NCI-H1417 (cell line): Measurements from ENCODE around the gene CBX3.
A peak's percentile ranks its signal among the peaks of the same experiment; 100 is the strongest.
"Not testable (repeated sequence)": the region's sequence is repeated elsewhere in the genome, so short reads cannot be mapped to it uniquely, and the experiment has no call there.

Experiments
- DNase-seq, 3 experiments: peaks; one replicate each; lab custom pipeline; 2025; lab: John Stamatoyannopoulos, UW

Gene CBX3

GRCh38 chr7:26201247-26202018, at the start of gene CBX3:
Gene CBX3 (plus strand): TSS chr7:26201745. CDS start chr7:26202999, 1,254 bp downstream.
- DNase-seq = peak; percentile 95 to 99 (median 98)

- peak; percentile 91 to 94 (median 93) for DNase-seq
Measured at GRCh38 chr7:26151953-26152781, 49.4 kb upstream of the CBX3 start, which contains the start of gene NFE2L3. Gene NFE2L3 (plus strand): TSS chr7:26152198. CDS start chr7:26152499, 301 bp downstream.

- peak in 2 of 3 experiments; percentile 69 to 83 for DNase-seq
Measured at GRCh38 chr7:26152782-26153240, 48.7 kb upstream of the CBX3 start.

- DNase-seq = peak in 1 of 3 experiments; percentile 15
Measured at GRCh38 chr7:26153241-26153822, 48.2 kb upstream of the CBX3 start.

GRCh38 chr7:26153823-26154783, 47.4 kb upstream of the CBX3 start:
- DNase-seq = no peak

- DNase-seq = peak in 1 of 3 experiments; percentile 83
Measured at GRCh38 chr7:26155531-26156375, 45.8 kb upstream of the CBX3 start.

- peak in 1 of 3 experiments; percentile 23 for DNase-seq
Measured at GRCh38 chr7:26156451-26157420, 44.8 kb upstream of the CBX3 start.

- peak in 1 of 3 experiments; percentile 61 for DNase-seq
Measured at GRCh38 chr7:26157520-26158105, 43.9 kb upstream of the CBX3 start.

GRCh38 chr7:26159243-26159642, 42.3 kb upstream of the CBX3 start:
- DNase-seq = no peak

GRCh38 chr7:26160896-26161295, 40.6 kb upstream of the CBX3 start:
- DNase-seq = no peak

- DNase-seq = no peak
Measured at GRCh38 chr7:26162431-26162830, 39.1 kb upstream of the CBX3 start.

GRCh38 chr7:26163804-26164203, 37.7 kb upstream of the CBX3 start:
- not testable (repeated sequence) for DNase-seq

GRCh38 chr7:26165950-26166683, 35.4 kb upstream of the CBX3 start:
- DNase-seq = no peak

GRCh38 chr7:26166684-26167266, 34.8 kb upstream of the CBX3 start:
- DNase-seq = no peak

- DNase-seq = peak in 1 of 3 experiments; percentile 40
Measured at GRCh38 chr7:26167303-26167934, 34.1 kb upstream of the CBX3 start.

GRCh38 chr7:26168458-26169023, 33.0 kb upstream of the CBX3 start:
- no peak for DNase-seq

GRCh38 chr7:26169271-26169670, 32.3 kb upstream of the CBX3 start:
- no peak for DNase-seq
